SH-SY5Y (cell line): ENCODE results near the gene GABBR1.

Experiments used
- GATA2 ChIP-seq: IDR thresholded peaks from 2 replicates; pipeline ENCODE4 v1.6.1; 2011; ENCODE audit warnings: mild to moderate bottlenecking, low read depth, low read length
- GATA3 ChIP-seq: IDR thresholded peaks from 2 replicates; pipeline ENCODE4 v1.6.1; 2011; ENCODE audit warnings: low read depth, mild to moderate bottlenecking, low read length, moderate library complexity

DNA sequence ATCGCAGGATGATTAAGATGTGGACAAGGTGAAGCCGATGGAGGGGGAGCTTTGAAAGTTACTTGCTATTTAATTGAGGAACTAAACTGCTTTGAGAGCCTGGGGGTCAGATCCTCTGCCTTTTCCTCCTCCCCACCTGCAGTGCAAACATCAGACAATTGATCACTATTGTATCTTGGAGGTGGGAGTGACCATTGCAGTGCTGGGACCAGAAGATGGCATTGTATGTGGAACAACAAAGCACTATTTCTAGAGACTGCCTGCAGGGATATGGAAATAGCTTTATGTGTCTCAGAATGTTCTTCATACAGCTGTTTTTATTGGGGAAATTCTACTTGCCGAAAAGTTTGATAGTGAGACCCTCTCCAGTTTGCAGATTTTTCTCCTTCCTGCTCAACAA is 28.1 kb upstream of the GABBR1 start:
- no peak for TF ChIP-seq GATA2
- no peak for TF ChIP-seq GATA3
